ENCODE measurements around the gene HPS6. TPM values are rescaled to one million over a fixed set of nuclear protein-coding genes. Genes with fewer than 3 reads are reported as not detected.

The HPS6 gene
- polyA plus RNA-seq, 1 donor = 17.9 TPM

DNA sequence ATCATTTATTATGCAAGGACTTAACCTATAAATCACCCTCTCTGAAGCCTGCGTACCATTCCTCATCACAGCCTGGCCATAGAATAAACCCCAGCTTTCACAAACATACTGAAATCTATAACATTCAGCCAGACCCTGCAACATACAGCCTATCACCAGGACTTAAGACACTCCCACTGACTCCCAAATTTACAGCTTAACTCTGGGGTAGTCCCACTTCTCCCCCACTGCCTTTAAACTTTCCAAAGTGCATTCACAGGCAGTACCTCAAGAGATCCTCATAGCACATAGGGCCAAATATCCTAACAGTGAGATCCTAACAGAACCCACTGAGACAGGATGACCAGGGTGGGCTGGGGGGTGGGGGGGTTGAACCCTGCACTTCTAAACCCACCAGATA, 51.5 kb downstream of the HPS6 start:
- Histone ChIP-seq H3K9me3 (ENCODE audit: control insufficient read depth, low read depth, low read length) (no peaks in the 10 kb centered on the region), H3K4me3 (ENCODE audit: low read length) (peak overlapping the region; percentile 0), H3K27ac (ENCODE audit: low read length) (peak overlapping the region; percentile 90), H3K4me1 (ENCODE audit: control insufficient read depth, insufficient read depth, low read length) (peaks cover 65% of the 10 kb centered on the region), H3K36me3 (ENCODE audit: control insufficient read depth, insufficient read depth, low read length) (peaks cover 3% of the 10 kb centered on the region), H3K27me3 (ENCODE audit: control insufficient read depth, insufficient read depth, low read length) (no peaks in the 10 kb centered on the region)
- DNase-seq = no peak
- WGBS (ENCODE audit: insufficient coverage, low lambda C conversion rate) = no CpG with 5 or more reads among the region's 1 CpG

Other genes starting within 250 kb of the HPS6 start
- 129 TPM for gene OGA, start 246.9 kb upstream of the HPS6 start, polyA plus RNA-seq
- gene KCNIP2, start 221.5 kb upstream of the HPS6 start, polyA plus RNA-seq = 21.2 TPM
- 19.3 TPM for gene ARMH3, start 9.2 kb upstream of the HPS6 start, polyA plus RNA-seq
- gene LDB1, start 55.0 kb downstream of the HPS6 start, polyA plus RNA-seq = 62.4 TPM
- gene PPRC1, start 67.7 kb downstream of the HPS6 start, polyA plus RNA-seq = 33.9 TPM
- 68.3 TPM for gene NOLC1, start 87.0 kb downstream of the HPS6 start, polyA plus RNA-seq
- gene ELOVL3, start 160.9 kb downstream of the HPS6 start, polyA plus RNA-seq = 0.12 TPM
- not detected for gene PITX3, start 176.2 kb downstream of the HPS6 start, polyA plus RNA-seq
- gene GBF1, start 180.2 kb downstream of the HPS6 start, polyA plus RNA-seq = 44.0 TPM

All from large intestine (tissue), 3 donors.